ENCODE results near the gene COL27A1. TPM values are rescaled to one million over a fixed set of nuclear protein-coding genes. Genes with fewer than 3 reads are reported as not detected.

COL27A1 gene
- total RNA-seq, 4 donors from 2014 or later: 14.2 to 32.9 (median 20.7) TPM

DNA sequence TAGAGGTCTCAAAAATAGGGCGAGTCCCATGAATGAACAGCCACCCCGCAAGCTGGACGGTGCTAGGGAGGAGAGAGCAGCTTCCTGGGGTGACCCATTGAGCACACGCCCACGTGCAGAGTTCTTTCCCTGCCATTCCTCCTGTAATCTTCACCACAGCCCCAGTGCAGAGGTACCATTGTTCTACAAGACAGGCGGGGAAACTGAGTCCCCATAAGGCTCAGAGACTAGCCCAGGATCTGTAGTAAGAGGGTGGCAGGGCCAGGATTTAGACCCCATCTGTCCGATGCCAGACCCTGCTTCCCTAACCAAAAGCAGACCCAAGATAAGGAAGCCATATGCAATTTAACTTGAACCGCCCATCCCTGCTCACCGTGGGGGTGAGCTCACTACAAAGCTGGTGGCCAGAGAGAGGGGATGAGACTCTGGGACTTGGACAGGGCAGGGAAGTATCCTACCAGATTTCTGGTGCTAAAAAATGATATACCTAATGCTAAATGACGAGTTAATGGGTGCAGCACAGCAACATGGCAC is 130.9 kb downstream of the COL27A1 start:
- H3K9me3 ChIP-seq: no peaks in the 10 kb centered on the region
- peak; percentile 43 for DNase-seq (ENCODE audit: low spot score in 2 of 2)
- TF ChIP-seq, protein P1, sequence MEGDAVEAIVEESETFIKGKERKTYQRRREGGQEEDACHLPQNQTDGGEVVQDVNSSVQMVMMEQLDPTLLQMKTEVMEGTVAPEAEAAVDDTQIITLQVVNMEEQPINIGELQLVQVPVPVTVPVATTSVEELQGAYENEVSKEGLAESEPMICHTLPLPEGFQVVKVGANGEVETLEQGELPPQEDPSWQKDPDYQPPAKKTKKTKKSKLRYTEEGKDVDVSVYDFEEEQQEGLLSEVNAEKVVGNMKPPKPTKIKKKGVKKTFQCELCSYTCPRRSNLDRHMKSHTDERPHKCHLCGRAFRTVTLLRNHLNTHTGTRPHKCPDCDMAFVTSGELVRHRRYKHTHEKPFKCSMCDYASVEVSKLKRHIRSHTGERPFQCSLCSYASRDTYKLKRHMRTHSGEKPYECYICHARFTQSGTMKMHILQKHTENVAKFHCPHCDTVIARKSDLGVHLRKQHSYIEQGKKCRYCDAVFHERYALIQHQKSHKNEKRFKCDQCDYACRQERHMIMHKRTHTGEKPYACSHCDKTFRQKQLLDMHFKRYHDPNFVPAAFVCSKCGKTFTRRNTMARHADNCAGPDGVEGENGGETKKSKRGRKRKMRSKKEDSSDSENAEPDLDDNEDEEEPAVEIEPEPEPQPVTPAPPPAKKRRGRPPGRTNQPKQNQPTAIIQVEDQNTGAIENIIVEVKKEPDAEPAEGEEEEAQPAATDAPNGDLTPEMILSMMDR (IDR thresholded peaks at IDR 0.05): no peak
- TF ChIP-seq POLR2A (IDR thresholded peaks at IDR 0.05): no peak
- TF ChIP-seq POLR2AphosphoS5 (IDR thresholded peaks at IDR 0.05): no peak
- no peak for TF ChIP-seq EP300 (IDR thresholded peaks at IDR 0.05)
- WGBS: 75% methylated on average over 10 of the region's 10 CpGs
- H3K27me3 ChIP-seq: no peaks in the 10 kb centered on the region
- peaks cover 48% of the 10 kb centered on the region for H3K4me1 ChIP-seq
- H3K4me3 ChIP-seq: no peak overlapping the region
- no peaks in the 10 kb centered on the region for H3K36me3 ChIP-seq
- H3K27ac ChIP-seq: no peak overlapping the region

GRCh38 chr9:114287001-114287762 is 131.8 kb downstream of the COL27A1 start:
- TF ChIP-seq, protein P1 (IDR thresholded peaks at IDR 0.05): no peak
- no peak for TF ChIP-seq POLR2AphosphoS5 (IDR thresholded peaks at IDR 0.05)
- no peak for TF ChIP-seq POLR2A (IDR thresholded peaks at IDR 0.05)
- no peak for TF ChIP-seq EP300 (IDR thresholded peaks at IDR 0.05)
- Histone ChIP-seq H3K9me3 (no peaks in the 10 kb centered on the region), H3K27me3 (no peaks in the 10 kb centered on the region), H3K4me3 (no peak overlapping the region), H3K36me3 (peaks cover 3% of the 10 kb centered on the region), H3K4me1 (peaks cover 38% of the 10 kb centered on the region), H3K27ac (no peak overlapping the region)
- peak; percentile 42 to 71 for DNase-seq (ENCODE audit: low spot score in 2 of 2)
- 92% methylated on average over 13 of the region's 16 CpGs for WGBS

DNA sequence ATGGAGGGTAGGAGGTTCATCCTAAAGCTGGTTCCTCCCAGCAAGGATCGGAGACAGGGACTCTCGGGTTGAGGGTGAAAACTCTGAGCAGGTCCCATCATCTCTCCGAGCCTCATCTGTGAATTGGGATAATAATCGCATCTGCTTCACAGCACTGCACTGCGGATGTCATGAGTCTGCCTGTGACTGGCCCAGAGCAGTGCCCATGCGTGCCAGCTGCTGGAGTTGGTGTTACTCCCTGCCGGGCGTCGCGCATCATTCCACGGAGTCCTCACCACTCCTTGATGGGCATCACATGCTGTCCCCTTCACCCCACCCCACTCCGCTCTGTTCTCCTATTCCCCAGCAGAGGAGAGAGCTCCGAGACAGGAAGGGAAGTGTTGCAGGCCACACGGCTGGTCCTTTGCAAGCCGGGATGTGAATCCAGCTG is 132.4 kb downstream of the COL27A1 start:
- 61% methylated on average over 11 of the region's 15 CpGs for WGBS
- no peak overlapping the region for H3K27ac ChIP-seq
- no peaks in the 10 kb centered on the region for H3K27me3 ChIP-seq
- H3K4me1 ChIP-seq: peaks cover 32% of the 10 kb centered on the region
- DNase-seq (ENCODE audit: low spot score in 2 of 2): peak; percentile 50 to 59
- H3K4me3 ChIP-seq: no peak overlapping the region
- no peak for TF ChIP-seq EP300 (IDR thresholded peaks at IDR 0.05)
- no peak for TF ChIP-seq POLR2A (IDR thresholded peaks at IDR 0.05)
- no peak for TF ChIP-seq POLR2AphosphoS5 (IDR thresholded peaks at IDR 0.05)
- TF ChIP-seq, protein P1 (IDR thresholded peaks at IDR 0.05): no peak
- no peaks in the 10 kb centered on the region for H3K9me3 ChIP-seq
- peaks cover 5% of the 10 kb centered on the region for H3K36me3 ChIP-seq

- H3K4me1 ChIP-seq: peaks cover 30% of the 10 kb centered on the region
- no peaks in the 10 kb centered on the region for H3K27me3 ChIP-seq
- no peaks in the 10 kb centered on the region for H3K9me3 ChIP-seq
- no peak overlapping the region for H3K4me3 ChIP-seq
- no peak overlapping the region for H3K27ac ChIP-seq
- peaks cover 5% of the 10 kb centered on the region for H3K36me3 ChIP-seq
- 28% methylated on average over 4 of the region's 23 CpGs for WGBS
- peak; percentile 61 to 63 for DNase-seq (ENCODE audit: low spot score in 2 of 2)
- TF ChIP-seq POLR2A (IDR thresholded peaks at IDR 0.05) (no peak), POLR2AphosphoS5 (IDR thresholded peaks at IDR 0.05) (no peak), EP300 (IDR thresholded peaks at IDR 0.05) (no peak)
- TF ChIP-seq, protein P1 (IDR thresholded peaks at IDR 0.05): no peak
Observed at GRCh38 chr9:114288193-114289091, 133.1 kb downstream of the COL27A1 start.
